Hepatocyte (in vitro differentiated cells): ENCODE results near the gene ANKRD13D. TPM values are rescaled to one million over a fixed set of nuclear protein-coding genes. Genes with fewer than 3 reads are reported as not detected.

Experiments
- DNase-seq: peaks from one replicate; pipeline ENCODE4 v3.0.0-alpha.2; 2016; ENCODE audit warnings: low spot score
- H2AFZ ChIP-seq: fragments of 200-600 bp; sonication (generic); 2 replicates; pipeline ENCODE4 v1.6.0; 2016; ENCODE audit warnings: antibody characterized with exemption, mild to moderate bottlenecking
- H3K27ac ChIP-seq: fragments of 200-600 bp; sonication (generic); 2 replicates; pipeline ENCODE4 v1.5.1; 2016; ENCODE audit warnings: mild to moderate bottlenecking
- H3K27me3 ChIP-seq: fragments of 200-600 bp; sonication (generic); 2 replicates; pipeline ENCODE4 v1.6.1; 2016
- H3K36me3 ChIP-seq: fragments of 200-600 bp; sonication (generic); replicated peaks from 2 replicates; pipeline ENCODE4 v1.5.1; 2016; ENCODE audit warnings: low read depth; ENCODE audit not compliant: insufficient read depth
- H3K4me1 ChIP-seq: fragments of 200-600 bp; sonication (generic); 2 replicates; pipeline ENCODE4 v1.5.1; 2016; ENCODE audit warnings: mild to moderate bottlenecking, moderate library complexity; ENCODE audit not compliant: insufficient read depth
- H3K4me2 ChIP-seq: fragments of 200-600 bp; sonication (generic); 2 replicates; pipeline ENCODE4 v1.6.0; 2016
- H3K4me3 ChIP-seq: fragments of 200-600 bp; sonication (generic); 2 replicates; pipeline ENCODE4 v1.5.1; 2016; ENCODE audit warnings: mild to moderate bottlenecking
- H3K79me2 ChIP-seq: fragments of 200-600 bp; sonication (generic); 2 replicates; pipeline ENCODE4 v1.6.0; 2017; ENCODE audit warnings: mild to moderate bottlenecking
- H3K9me2 ChIP-seq: fragments of 200-600 bp; sonication (generic); replicated peaks from 2 replicates; pipeline ENCODE4 v1.6.0; 2017; ENCODE audit warnings: mild to moderate bottlenecking; ENCODE audit not compliant: insufficient read depth
- H3K9me3 ChIP-seq: fragments of 200-600 bp; sonication (generic); 2 replicates; pipeline ENCODE4 v1.5.1; 2016; ENCODE audit warnings: low read depth, mild to moderate bottlenecking
- H4K20me1 ChIP-seq: fragments of 200-600 bp; sonication (generic); 2 replicates; pipeline ENCODE4 v1.6.0; 2016; ENCODE audit warnings: mild to moderate bottlenecking; ENCODE audit not compliant: insufficient read depth, poor library complexity, severe bottlenecking
- EZH2 ChIP-seq: fragments of 200-600 bp; sonication (generic); IDR thresholded peaks from 2 replicates; pipeline ENCODE4 v1.6.1; 2016; ENCODE audit warnings: antibody characterized with exemption, mild to moderate bottlenecking, borderline replicate concordance
- EZH2phosphoT487 ChIP-seq: fragments of 200-600 bp; sonication (generic); IDR thresholded peaks from one replicate; pipeline ENCODE4 v1.6.1; 2018; ENCODE audit warnings: antibody characterized with exemption, mild to moderate bottlenecking, low read depth, moderate library complexity; ENCODE audit not compliant: unreplicated experiment, severe bottlenecking
- WGBS: methylation state at CpG from one replicate; pipeline ENCODE4 v1.1.6; 2016; ENCODE audit warnings: low lambda C conversion rate; ENCODE audit errors: missing lambda C conversion rate; 5-methylcytosine and 5-hydroxymethylcytosine counted together
- polyA plus RNA-seq: library from polyadenylated mRNA; unstranded; fragments of >200 nt; fragmentation: Nextera tagmentation; extraction: Ambion mirVana; gene quantifications from 2 replicates; pipeline ENCODE4 v1.2.1, GENCODE V29; 2016
- total RNA-seq: library from RNA; depleted of rRNA; stranded (reverse); fragments of >200 nt; gene quantifications from 2 replicates; pipeline ENCODE4 v1.2.3, GENCODE V29; 2014
- TF ChIP-seq, protein P1 (sequence below): fragments of 200-600 bp; sonication (generic); IDR thresholded peaks from 2 replicates; pipeline ENCODE4 v1.5.1; 2016; ENCODE audit warnings: antibody characterized with exemption, mild to moderate bottlenecking; ENCODE audit not compliant: poor library complexity

Gene ANKRD13D
- total and polyA plus RNA-seq, 2 experiments from 2014 or later, result 25.3 to 49.5 TPM

DNA sequence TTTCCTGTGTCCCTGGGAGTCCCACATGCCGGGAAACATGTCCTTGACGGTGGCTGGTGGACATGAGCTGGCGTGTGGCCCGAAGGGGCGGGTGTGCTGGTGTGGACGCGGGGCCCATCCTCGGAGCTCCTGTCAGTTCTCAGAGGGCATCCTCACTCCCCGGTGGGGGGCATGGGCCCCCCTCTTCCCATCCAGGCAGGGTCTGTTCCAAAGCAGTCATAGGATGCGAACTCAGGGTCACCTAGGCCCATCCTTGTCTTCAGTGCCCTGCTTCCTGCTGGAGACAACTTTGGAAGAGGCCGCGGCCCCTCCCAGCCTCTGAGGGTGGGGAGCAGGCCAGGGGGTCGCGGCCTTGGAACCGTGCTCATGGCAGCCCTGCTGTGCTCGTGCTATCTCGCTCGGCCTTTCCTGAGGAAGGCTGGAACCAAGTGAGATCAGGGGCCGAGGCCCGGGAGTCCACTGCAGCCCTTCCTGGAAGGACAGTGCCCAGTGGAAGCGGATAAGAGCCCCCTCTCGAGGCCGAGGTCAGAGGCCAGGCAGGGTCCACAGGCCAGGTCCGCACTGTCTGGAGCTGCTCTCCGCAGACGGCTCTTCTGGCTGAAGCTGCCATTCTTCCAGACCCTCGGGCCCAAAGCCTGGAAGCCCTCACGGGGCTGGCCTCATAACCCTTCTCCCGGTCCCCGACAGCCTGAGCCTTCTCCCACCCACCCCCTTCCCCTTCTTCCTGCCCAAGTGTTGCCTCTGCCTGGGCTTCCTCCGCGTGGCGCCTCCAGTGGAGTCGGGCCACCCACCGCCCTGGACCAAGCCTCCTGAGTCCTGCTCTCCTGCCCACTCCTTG lies 14.1 kb upstream of the ANKRD13D start:
- H4K20me1 ChIP-seq, result peaks cover 45% of the 10 kb centered on the region
- no peaks in the 10 kb centered on the region for H3K9me3 ChIP-seq
- H3K79me2 ChIP-seq, result peaks cover 79% of the 10 kb centered on the region
- H3K4me2 ChIP-seq, result no peak overlapping the region
- H3K9me2 ChIP-seq, result no peaks in the 10 kb centered on the region
- H2AFZ ChIP-seq, result no peak overlapping the region
- DNase-seq, result no peak
- H3K27me3 ChIP-seq, result no peaks in the 10 kb centered on the region
- 93% methylated on average over 32 of the region's 35 CpGs for WGBS
- H3K4me1 ChIP-seq, result peaks cover 7% of the 10 kb centered on the region
- TF ChIP-seq, protein P1, sequence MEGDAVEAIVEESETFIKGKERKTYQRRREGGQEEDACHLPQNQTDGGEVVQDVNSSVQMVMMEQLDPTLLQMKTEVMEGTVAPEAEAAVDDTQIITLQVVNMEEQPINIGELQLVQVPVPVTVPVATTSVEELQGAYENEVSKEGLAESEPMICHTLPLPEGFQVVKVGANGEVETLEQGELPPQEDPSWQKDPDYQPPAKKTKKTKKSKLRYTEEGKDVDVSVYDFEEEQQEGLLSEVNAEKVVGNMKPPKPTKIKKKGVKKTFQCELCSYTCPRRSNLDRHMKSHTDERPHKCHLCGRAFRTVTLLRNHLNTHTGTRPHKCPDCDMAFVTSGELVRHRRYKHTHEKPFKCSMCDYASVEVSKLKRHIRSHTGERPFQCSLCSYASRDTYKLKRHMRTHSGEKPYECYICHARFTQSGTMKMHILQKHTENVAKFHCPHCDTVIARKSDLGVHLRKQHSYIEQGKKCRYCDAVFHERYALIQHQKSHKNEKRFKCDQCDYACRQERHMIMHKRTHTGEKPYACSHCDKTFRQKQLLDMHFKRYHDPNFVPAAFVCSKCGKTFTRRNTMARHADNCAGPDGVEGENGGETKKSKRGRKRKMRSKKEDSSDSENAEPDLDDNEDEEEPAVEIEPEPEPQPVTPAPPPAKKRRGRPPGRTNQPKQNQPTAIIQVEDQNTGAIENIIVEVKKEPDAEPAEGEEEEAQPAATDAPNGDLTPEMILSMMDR, result no peak
- no peak for TF ChIP-seq EZH2
- no peak for TF ChIP-seq EZH2phosphoT487
- no peak overlapping the region for H3K4me3 ChIP-seq
- no peaks in the 10 kb centered on the region for H3K36me3 ChIP-seq
- no peak overlapping the region for H3K27ac ChIP-seq

DNA sequence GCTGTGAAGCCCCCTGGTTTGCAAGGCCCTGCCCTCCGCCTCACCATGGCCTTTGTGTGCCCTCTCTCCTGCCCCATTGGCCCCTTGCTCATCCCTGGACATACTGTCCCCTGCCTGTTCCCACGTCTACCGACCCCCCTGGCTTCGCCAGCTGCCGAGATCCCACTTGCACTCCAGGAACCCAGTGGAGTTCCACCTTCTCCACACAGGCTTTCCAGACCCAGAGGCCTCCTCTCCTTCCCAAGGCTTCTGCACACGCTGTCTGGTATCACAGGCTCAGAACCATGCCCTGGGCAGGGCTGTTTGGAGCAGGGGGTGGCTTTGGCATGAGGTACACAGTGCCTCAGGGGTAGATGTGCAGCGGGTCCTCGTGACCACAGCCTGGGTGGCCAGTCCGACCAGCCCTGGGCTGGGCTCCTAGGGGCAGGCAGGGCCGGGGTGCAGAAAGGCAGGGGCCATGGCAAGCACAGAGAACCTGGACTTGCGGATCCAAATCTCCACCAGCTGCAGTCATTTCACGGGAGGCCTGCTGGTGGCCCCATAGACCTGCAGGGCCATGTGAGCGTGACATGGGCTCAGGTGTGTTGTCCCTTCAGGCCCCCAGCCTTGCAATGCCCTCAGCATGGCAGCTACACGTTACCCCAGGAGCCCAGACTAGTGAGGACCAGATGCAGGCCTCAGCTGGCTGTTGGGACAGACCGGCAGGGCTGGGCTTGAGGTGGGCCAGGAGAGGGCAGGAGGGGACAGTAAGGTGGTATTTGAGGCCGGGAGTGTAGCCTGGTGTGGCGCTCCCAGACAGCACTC lies 13.3 kb upstream of the ANKRD13D start:
- TF ChIP-seq EZH2phosphoT487, result no peak
- TF ChIP-seq, protein P1, result no peak
- TF ChIP-seq EZH2, result no peak
- Histone ChIP-seq H3K27ac (no peak overlapping the region), H3K4me2 (no peak overlapping the region), H3K36me3 (no peaks in the 10 kb centered on the region), H3K9me3 (no peaks in the 10 kb centered on the region), H3K27me3 (no peaks in the 10 kb centered on the region), H3K4me3 (no peak overlapping the region), H3K4me1 (no peaks in the 10 kb centered on the region), H3K9me2 (no peaks in the 10 kb centered on the region), H3K79me2 (peaks cover 71% of the 10 kb centered on the region), H4K20me1 (peaks cover 38% of the 10 kb centered on the region), H2AFZ (no peak overlapping the region)
- 96% methylated on average over 17 of the region's 17 CpGs for WGBS
- no peak for DNase-seq

DNA sequence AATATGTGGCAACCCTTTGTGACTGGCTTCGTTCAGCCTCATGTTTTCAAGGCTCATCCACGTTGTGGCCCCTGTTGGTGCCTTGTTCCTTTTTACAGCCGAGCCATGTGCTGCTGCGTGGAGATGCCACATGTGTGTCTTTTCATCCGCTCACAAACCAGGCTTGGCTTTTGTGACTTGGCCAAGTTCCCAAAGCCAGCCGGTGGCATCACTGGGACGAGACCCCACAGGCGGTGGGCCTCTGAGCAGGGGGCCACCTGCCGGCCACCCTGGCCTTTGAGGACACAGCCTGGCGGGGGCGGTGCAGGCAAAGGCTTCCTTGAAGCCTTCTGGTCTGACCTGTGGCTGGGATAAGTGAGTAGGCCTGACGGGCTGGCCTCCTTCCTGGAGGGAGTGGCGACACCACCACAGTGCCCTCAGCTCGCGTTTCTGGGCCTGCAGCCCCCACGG lies 12.3 kb upstream of the ANKRD13D start:
- Histone ChIP-seq H3K4me3 (no peak overlapping the region), H3K9me2 (no peaks in the 10 kb centered on the region), H3K4me1 (no peaks in the 10 kb centered on the region), H3K79me2 (peaks cover 61% of the 10 kb centered on the region), H3K27me3 (no peaks in the 10 kb centered on the region), H3K9me3 (no peaks in the 10 kb centered on the region), H3K36me3 (no peaks in the 10 kb centered on the region), H3K4me2 (no peak overlapping the region), H2AFZ (no peak overlapping the region), H3K27ac (no peak overlapping the region), H4K20me1 (peaks cover 29% of the 10 kb centered on the region)
- no peak for TF ChIP-seq EZH2phosphoT487
- WGBS, result 76% methylated on average over 16 of the region's 16 CpGs
- DNase-seq, result no peak
